ENCODE results near the gene FHIT.

Gene FHIT

GRCh38 chr3:60599586-60599985 lies 651.7 kb downstream of the FHIT start:
- no peak for DNase-seq

GRCh38 chr3:60598671-60599070 lies 652.6 kb downstream of the FHIT start:
- no peak for DNase-seq

- peak in 1 of 3 experiments; percentile 1 for DNase-seq
Measured at GRCh38 chr3:60594025-60594424, 657.2 kb downstream of the FHIT start.

GRCh38 chr3:60591267-60591666 lies 660.0 kb downstream of the FHIT start:
- no peak for DNase-seq

GRCh38 chr3:60588806-60589205 lies 662.4 kb downstream of the FHIT start:
- no peak for DNase-seq

- no peak for DNase-seq
Measured at GRCh38 chr3:60585918-60586317, 665.3 kb downstream of the FHIT start.

- DNase-seq: no peak
Measured at GRCh38 chr3:60584250-60584649, 667.0 kb downstream of the FHIT start.

GRCh38 chr3:60582288-60582687 lies 669.0 kb downstream of the FHIT start:
- peak in 1 of 3 experiments; percentile 3 for DNase-seq

- peak in 1 of 3 experiments; percentile 3 for DNase-seq
Measured at GRCh38 chr3:60580809-60581208, 670.4 kb downstream of the FHIT start.

- peak in 2 of 3 experiments; percentile 2 to 40 for DNase-seq
Measured at GRCh38 chr3:60579734-60580133, 671.5 kb downstream of the FHIT start.

- no peak for DNase-seq
Measured at GRCh38 chr3:60578936-60579335, 672.3 kb downstream of the FHIT start.

- DNase-seq: no peak
Measured at GRCh38 chr3:60577601-60578000, 673.7 kb downstream of the FHIT start.

- no peak for DNase-seq
Measured at GRCh38 chr3:60575718-60576272, 675.5 kb downstream of the FHIT start.

GRCh38 chr3:60574046-60574769 lies 677.0 kb downstream of the FHIT start:
- no peak for DNase-seq

- no peak for DNase-seq
Measured at GRCh38 chr3:60573494-60573893, 677.8 kb downstream of the FHIT start.

GRCh38 chr3:60571511-60571910 lies 679.7 kb downstream of the FHIT start:
- DNase-seq: no peak

- no peak for DNase-seq
Measured at GRCh38 chr3:60557122-60557521, 694.1 kb downstream of the FHIT start.

GRCh38 chr3:60555686-60556354 lies 695.4 kb downstream of the FHIT start:
- DNase-seq: no peak

GRCh38 chr3:60553144-60553543 lies 698.1 kb downstream of the FHIT start:
- no peak for DNase-seq

- DNase-seq: no peak
Measured at GRCh38 chr3:60552581-60552980, 698.7 kb downstream of the FHIT start.

GRCh38 chr3:60551455-60552209 lies 699.6 kb downstream of the FHIT start:
- DNase-seq: no peak

GRCh38 chr3:60549863-60550262 lies 701.4 kb downstream of the FHIT start:
- DNase-seq: no peak

GRCh38 chr3:60542995-60543394 lies 708.3 kb downstream of the FHIT start:
- DNase-seq: no peak
